HepG2 (cell line): Measurements from ENCODE around the gene ZNF189. TPM values are rescaled to one million over a fixed set of nuclear protein-coding genes. Genes with fewer than 3 reads are reported as not detected.

Experiments
- FOXA3 ChIP-seq: IDR thresholded peaks from 2 replicates; pipeline ENCODE4 v1.6.1; 2016; ENCODE audit warnings: missing genetic modification reagents, missing compliant biosample characterization
- HDAC2 ChIP-seq: sonication (generic); formaldehyde crosslinking; IDR thresholded peaks from 2 replicates; pipeline ENCODE4 v1.4.0; 2020; ENCODE audit warnings: missing genetic modification reagents
- KDM5B ChIP-seq: sonication (generic); formaldehyde crosslinking; IDR thresholded peaks from 2 replicates; pipeline ENCODE4 v1.4.0; 2020; ENCODE audit warnings: missing genetic modification reagents, mild to moderate bottlenecking, borderline replicate concordance
- KLF13 ChIP-seq: sonication (generic); formaldehyde crosslinking; IDR thresholded peaks from 2 replicates; pipeline ENCODE4 v1.4.0; 2020; ENCODE audit warnings: mild to moderate bottlenecking, missing genetic modification reagents
- KLF15 ChIP-seq: sonication (generic); formaldehyde crosslinking; IDR thresholded peaks from 2 replicates; pipeline ENCODE4 v1.8.1; 2023; ENCODE audit warnings: borderline replicate concordance, mild to moderate bottlenecking, inconsistent platforms, missing genetic modification reagents, mixed read lengths
- SIN3B ChIP-seq: fragments of 150-350 bp; IDR thresholded peaks from 2 replicates; pipeline ENCODE4 v1.6.1; 2014; ENCODE audit warnings: low read length
- SMAD3 ChIP-seq: sonication (generic); formaldehyde crosslinking; IDR thresholded peaks from 2 replicates; pipeline ENCODE4 v1.4.0; 2020; ENCODE audit warnings: missing genetic modification reagents
- SOX13 ChIP-seq, 3 experiments: fragments of 450-650 bp in 1 of 3; sonication (generic) in 1 of 3; formaldehyde crosslinking in 1 of 3; IDR thresholded peaks in 2 of 3; conservative IDR thresholded peaks in 1 of 3; 2 replicates each; pipeline versions ENCODE4 v1.5.0 to v1.6.1; 2016 to 2020; ENCODE audit warnings: antibody characterized with exemption in 1 of 3, mild to moderate bottlenecking in 1 of 3, missing compliant biosample characterization in 1 of 3, missing genetic modification reagents in 1 of 3, moderate library complexity in 1 of 3
- SUZ12 ChIP-seq: fragments of 150-350 bp; IDR thresholded peaks from 2 replicates; pipeline ENCODE4 v1.6.1; 2014; ENCODE audit warnings: low read depth, low read length
- TGIF2 ChIP-seq: IDR thresholded peaks from 2 replicates; pipeline ENCODE4 v1.6.1; 2016; ENCODE audit warnings: control low read depth, missing compliant biosample characterization
- ZBTB39 ChIP-seq: sonication (generic); formaldehyde crosslinking; IDR thresholded peaks from 2 replicates; pipeline ENCODE4 v1.5.0; 2020; ENCODE audit warnings: missing genetic modification reagents
- ZMAT5 ChIP-seq: sonication (generic); formaldehyde crosslinking; IDR thresholded peaks from 2 replicates; pipeline ENCODE4 v1.5.0; 2020; ENCODE audit warnings: mild to moderate bottlenecking, low read depth, missing genetic modification reagents, borderline replicate concordance
- ZMYM3 ChIP-seq: sonication (generic); formaldehyde crosslinking; IDR thresholded peaks from 2 replicates; pipeline ENCODE4 v1.5.1; 2020; ENCODE audit warnings: mild to moderate bottlenecking, missing genetic modification reagents
- ZMYM4 ChIP-seq: sonication (generic); formaldehyde crosslinking; IDR thresholded peaks from 2 replicates; pipeline ENCODE4 v1.8.1; 2023; ENCODE audit warnings: mild to moderate bottlenecking, missing genetic modification reagents
- ZNF18 ChIP-seq: sonication (generic); formaldehyde crosslinking; IDR thresholded peaks from 2 replicates; pipeline ENCODE4 v1.8.0; 2022; ENCODE audit warnings: mild to moderate bottlenecking, missing genetic modification reagents; ENCODE audit not compliant: insufficient replicate concordance
- ZNF326 ChIP-seq: sonication (generic); formaldehyde crosslinking; IDR thresholded peaks from 2 replicates; pipeline ENCODE4 v1.4.0; 2020; ENCODE audit warnings: missing genetic modification reagents, borderline replicate concordance
- ZNF510 ChIP-seq: sonication (generic); formaldehyde crosslinking; IDR thresholded peaks from 2 replicates; pipeline ENCODE4 v1.4.0; 2020; ENCODE audit warnings: low read depth, mild to moderate bottlenecking, missing genetic modification reagents
- ZNF790 ChIP-seq: sonication (generic); formaldehyde crosslinking; IDR thresholded peaks from 2 replicates; pipeline ENCODE4 v1.8.0; 2022; ENCODE audit warnings: missing genetic modification reagents, mild to moderate bottlenecking, borderline replicate concordance
- ZNF816 ChIP-seq: sonication (generic); formaldehyde crosslinking; IDR thresholded peaks from 2 replicates; pipeline ENCODE4 v1.8.0; 2022; ENCODE audit warnings: missing genetic modification reagents, mild to moderate bottlenecking, borderline replicate concordance
- ZNF841 ChIP-seq: sonication (generic); formaldehyde crosslinking; IDR thresholded peaks from 2 replicates; pipeline ENCODE4 v1.8.1; 2023; ENCODE audit warnings: missing genetic modification reagents, borderline replicate concordance
- polyA plus RNA-seq, 8 experiments: library from polyadenylated mRNA; depleted of rRNA in 3 of 8; stranded (reverse) in 7 of 8; unstranded in 1 of 8; fragments of >200 nt; fragmentation: Illumina TruSeq in 4 of 8; extraction: Trizol in 4 of 8; gene quantifications; 2 replicates each; pipeline versions ENCODE4 v1.2.1 to v1.2.3, GENCODE V29; 2011 to 2016; ENCODE audit warnings: low read depth in 4 of 8, missing spikeins in 1 of 8, mixed read lengths in 1 of 8; ENCODE audit not compliant: insufficient read depth in 1 of 8
- total RNA-seq, 5 experiments: library from RNA; depleted of rRNA; stranded (reverse); fragments of >200 nt; fragmentation: Illumina TruSeq; extraction: Trizol; gene quantifications; 2 replicates each; pipeline ENCODE4 v1.2.3, GENCODE V29; 2016; ENCODE audit warnings: low read depth in 1 of 5
- TF ChIP-seq, protein P1 (sequence below): sonication (generic); formaldehyde crosslinking; IDR thresholded peaks from 2 replicates; pipeline ENCODE4 v1.4.0; 2020; ENCODE audit warnings: missing genetic modification reagents, borderline replicate concordance
- TF ChIP-seq, protein P2 (sequence below): IDR thresholded peaks from 2 replicates; pipeline ENCODE4 v1.6.1; 2012; ENCODE audit warnings: low read length, improper control_type of control experiment

Gene ZNF189
- total and polyA plus RNA-seq, 2 of the 13 experiments (the other 11 are each of a cell fraction or from before 2014, with no cell fraction given): 8.4 to 50.0 TPM

DNA sequence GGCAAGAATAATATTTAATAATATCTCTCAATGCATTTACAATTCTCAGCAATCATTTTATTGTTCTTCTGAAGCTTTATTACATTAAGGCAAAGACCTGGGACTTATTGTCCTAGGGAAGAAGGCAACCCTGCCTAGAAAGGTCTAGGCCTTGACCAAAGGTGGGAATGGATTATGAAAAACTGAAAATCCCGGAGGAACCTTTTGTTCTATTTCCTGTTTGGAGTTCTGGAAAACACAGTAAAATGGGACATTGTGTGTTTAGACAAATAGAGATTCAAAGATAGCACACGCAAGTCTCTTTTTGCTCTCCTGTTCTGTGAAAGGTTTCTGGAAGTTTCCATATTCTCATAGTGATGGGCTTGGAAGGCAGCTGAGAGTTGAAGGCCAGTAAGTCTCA is 45.0 kb upstream of the ZNF189 start (continued):
- TF ChIP-seq KLF13 (CRISPR knock-in tag) (no peak), ZMYM4 (CRISPR knock-in tag) (no peak), SIN3B (no peak), KDM5B (CRISPR knock-in tag) (no peak), TGIF2 (CRISPR knock-in tag) (no peak), HDAC2 (CRISPR knock-in tag) (no peak), ZNF510 (no peak), ZNF790 (CRISPR knock-in tag) (no peak), SMAD3 (CRISPR knock-in tag) (0 out of 2 replicates have a peak, but pooled peaks have one; percentile 39), ZNF18 (CRISPR knock-in tag) (no peak), ZNF326 (no peak), ZMYM3 (no peak), KLF15 (no peak), ZNF841 (CRISPR knock-in tag) (no peak), ZBTB39 (no peak), SOX13 (IDR thresholded peaks at IDR 0.05) (0 out of 2 replicates have a peak, but pooled peaks have one; percentile 27), SOX13 (CRISPR knock-in tag; conservative IDR thresholded peaks at IDR 0.05 in 1 of 2, IDR thresholded peaks at IDR 0.05 in 1 of 2) (peak in 1 of 2 experiments; percentile 93; a peak in 2 of 4 replicates), ZNF816 (CRISPR knock-in tag) (no peak), ZMAT5 (no peak), SUZ12 (no peak), FOXA3 (CRISPR knock-in tag) (peak; percentile 50; the same call in 1 of the 2 replicates)
- TF ChIP-seq, protein P1, sequence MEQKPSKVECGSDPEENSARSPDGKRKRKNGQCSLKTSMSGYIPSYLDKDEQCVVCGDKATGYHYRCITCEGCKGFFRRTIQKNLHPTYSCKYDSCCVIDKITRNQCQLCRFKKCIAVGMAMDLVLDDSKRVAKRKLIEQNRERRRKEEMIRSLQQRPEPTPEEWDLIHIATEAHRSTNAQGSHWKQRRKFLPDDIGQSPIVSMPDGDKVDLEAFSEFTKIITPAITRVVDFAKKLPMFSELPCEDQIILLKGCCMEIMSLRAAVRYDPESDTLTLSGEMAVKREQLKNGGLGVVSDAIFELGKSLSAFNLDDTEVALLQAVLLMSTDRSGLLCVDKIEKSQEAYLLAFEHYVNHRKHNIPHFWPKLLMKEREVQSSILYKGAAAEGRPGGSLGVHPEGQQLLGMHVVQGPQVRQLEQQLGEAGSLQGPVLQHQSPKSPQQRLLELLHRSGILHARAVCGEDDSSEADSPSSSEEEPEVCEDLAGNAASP (CRISPR knock-in tag): no peak
- TF ChIP-seq, protein P2, sequence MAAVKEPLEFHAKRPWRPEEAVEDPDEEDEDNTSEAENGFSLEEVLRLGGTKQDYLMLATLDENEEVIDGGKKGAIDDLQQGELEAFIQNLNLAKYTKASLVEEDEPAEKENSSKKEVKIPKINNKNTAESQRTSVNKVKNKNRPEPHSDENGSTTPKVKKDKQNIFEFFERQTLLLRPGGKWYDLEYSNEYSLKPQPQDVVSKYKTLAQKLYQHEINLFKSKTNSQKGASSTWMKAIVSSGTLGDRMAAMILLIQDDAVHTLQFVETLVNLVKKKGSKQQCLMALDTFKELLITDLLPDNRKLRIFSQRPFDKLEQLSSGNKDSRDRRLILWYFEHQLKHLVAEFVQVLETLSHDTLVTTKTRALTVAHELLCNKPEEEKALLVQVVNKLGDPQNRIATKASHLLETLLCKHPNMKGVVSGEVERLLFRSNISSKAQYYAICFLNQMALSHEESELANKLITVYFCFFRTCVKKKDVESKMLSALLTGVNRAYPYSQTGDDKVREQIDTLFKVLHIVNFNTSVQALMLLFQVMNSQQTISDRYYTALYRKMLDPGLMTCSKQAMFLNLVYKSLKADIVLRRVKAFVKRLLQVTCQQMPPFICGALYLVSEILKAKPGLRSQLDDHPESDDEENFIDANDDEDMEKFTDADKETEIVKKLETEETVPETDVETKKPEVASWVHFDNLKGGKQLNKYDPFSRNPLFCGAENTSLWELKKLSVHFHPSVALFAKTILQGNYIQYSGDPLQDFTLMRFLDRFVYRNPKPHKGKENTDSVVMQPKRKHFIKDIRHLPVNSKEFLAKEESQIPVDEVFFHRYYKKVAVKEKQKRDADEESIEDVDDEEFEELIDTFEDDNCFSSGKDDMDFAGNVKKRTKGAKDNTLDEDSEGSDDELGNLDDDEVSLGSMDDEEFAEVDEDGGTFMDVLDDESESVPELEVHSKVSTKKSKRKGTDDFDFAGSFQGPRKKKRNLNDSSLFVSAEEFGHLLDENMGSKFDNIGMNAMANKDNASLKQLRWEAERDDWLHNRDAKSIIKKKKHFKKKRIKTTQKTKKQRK: no peak
